Aorta (tissue), 5 donors: ENCODE results near the gene NID1. TPM values are rescaled to one million over a fixed set of nuclear protein-coding genes. Genes with fewer than 3 reads are reported as not detected.
"Not testable (repeated sequence)": the region's sequence is repeated elsewhere in the genome, so short reads cannot be mapped to it uniquely, and the experiment has no call there.

Experiments
- ATAC-seq: fragments of 200-7000 bp; cut with Tn5 transposase; one replicate; pipeline ENCODE4 v1.9.1; 2022; ENCODE audit warnings: moderate library complexity; ENCODE audit not compliant: low FRiP score
- DNase-seq, 2 donors: peaks; one replicate each; pipeline ENCODE4 v3.0.0-alpha.2; 2020
- H3K27ac ChIP-seq, 2 donors: one replicate each; pipeline ENCODE4 v1.5.1; 2013; ENCODE audit warnings: low read length in 2 of 2, mild to moderate bottlenecking in 2 of 2, moderate library complexity in 2 of 2, control low read depth in 1 of 2, inconsistent platforms in 1 of 2, low read depth in 1 of 2
- H3K27me3 ChIP-seq, 2 donors: one replicate each; pipeline ENCODE4 v1.6.1; 2013; ENCODE audit warnings: control low read depth in 1 of 2, low read length in 1 of 2, mild to moderate bottlenecking in 1 of 2, moderate library complexity in 1 of 2; ENCODE audit not compliant: insufficient read depth in 2 of 2, control insufficient read depth in 1 of 2
- H3K36me3 ChIP-seq, 2 donors: one replicate each; pipeline ENCODE4 v1.6.1; 2013; ENCODE audit warnings: control low read depth in 1 of 2, low read length in 1 of 2, mild to moderate bottlenecking in 1 of 2; ENCODE audit not compliant: insufficient read depth in 2 of 2, control insufficient read depth in 1 of 2
- H3K4me1 ChIP-seq, 2 donors: one replicate each; pipeline ENCODE4 v1.6.1; 2013; ENCODE audit warnings: low read length in 2 of 2, control low read depth in 1 of 2, mild to moderate bottlenecking in 1 of 2, moderate library complexity in 1 of 2; ENCODE audit not compliant: insufficient read depth in 2 of 2, control insufficient read depth in 1 of 2
- H3K4me3 ChIP-seq, 2 donors: one replicate each; pipeline ENCODE4 v1.5.1; 2013; ENCODE audit warnings: low read length in 2 of 2, control low read depth in 1 of 2, mild to moderate bottlenecking in 1 of 2
- H3K9me3 ChIP-seq: one replicate; pipeline ENCODE4 v1.6.1; 2013; ENCODE audit warnings: mild to moderate bottlenecking, low read length; ENCODE audit not compliant: control insufficient read depth
- WGBS, 2 donors: extraction: QIAGEN DNeasy Blood & Tissue Kit; methylation state at CpG; one replicate each; pipeline ENCODE4 v1.1.7; 2013; 5-methylcytosine and 5-hydroxymethylcytosine counted together
- intact Hi-C, 2 donors: fragments of 100-400 bp; cut with DNase I; formaldehyde crosslinking; loops; one replicate each; pipeline versions ENCODE4 v1.14.2 to v1.15.0; 2022
- polyA plus RNA-seq, 2 donors: library from polyadenylated mRNA; stranded (reverse); fragments of 200-250 nt; gene quantifications; one replicate each; pipeline ENCODE4 v1.2.3, GENCODE V29; 2013
- total RNA-seq, 2 donors: library from RNA; stranded (reverse); fragmentation: NEBNext Ultra II Directional; extraction: Animal tissue kit (Norgen Biotek cat#: 25700); gene quantifications; one replicate each; pipeline ENCODE4 v1.2.1, GENCODE V29; 2021
- donor health status: healthy with polysubstance abuse.
- donor health status: Bipolar disorder and iron deficiency.
- donor health status: DM: no; HTN: no; CAD: no.
- donor health status: DM: no; HTN: no; CAD: no.
- donor health status: DM: yes; HTN: yes; CAD: no.

NID1 gene
- total and polyA plus RNA-seq, 4 donors: 11.0 to 69.5 (median 60.4) TPM

DNA sequence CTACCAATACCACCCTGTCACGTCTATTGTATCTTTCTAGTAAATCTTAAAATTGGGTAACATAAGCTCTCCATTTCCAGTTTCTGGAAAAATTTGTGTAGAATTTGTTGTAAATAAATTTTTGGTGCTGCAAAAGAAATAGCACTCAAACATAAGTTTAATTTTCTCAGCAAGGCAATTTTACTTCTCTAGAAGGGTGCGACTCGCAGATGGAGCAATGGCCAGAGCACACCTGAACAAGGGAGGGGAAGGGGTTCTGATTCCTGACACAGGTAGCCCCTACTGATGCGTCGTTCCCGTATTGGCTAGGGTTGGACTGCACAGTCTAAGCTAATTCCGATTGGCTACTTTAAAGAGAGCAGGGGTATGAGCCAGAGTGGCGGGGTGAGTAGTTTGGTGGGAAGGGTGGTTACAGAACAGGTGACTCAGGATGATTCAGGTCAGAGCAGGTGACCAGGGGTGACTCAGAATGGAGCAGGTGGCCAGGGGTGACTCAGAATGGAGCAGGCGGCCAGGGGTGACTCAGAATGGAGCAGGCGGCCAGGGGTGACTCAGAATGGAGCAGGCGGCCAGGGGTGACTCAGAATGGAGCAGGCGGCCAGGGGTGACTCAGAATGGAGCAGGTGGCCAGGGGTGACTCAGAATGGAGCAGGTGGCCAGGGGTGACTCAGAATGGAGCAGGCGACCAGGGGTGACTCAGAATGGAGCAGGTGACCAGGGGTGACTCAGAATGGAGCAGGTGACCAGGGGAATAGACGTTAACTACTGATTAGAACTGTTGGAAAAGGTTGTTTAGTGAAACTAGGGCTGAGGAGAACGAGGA lies 32.0 kb upstream of the NID1 start:
- intact Hi-C loops, H3K27ac ChIP-seq, ATAC-seq, H3K4me3 ChIP-seq, H3K9me3 ChIP-seq, H3K4me1 ChIP-seq, H3K36me3 ChIP-seq, H3K27me3 ChIP-seq: not testable (repeated sequence)
- WGBS, 2 donors: 66 to 73% methylated on average over 15 of the region's 15 CpGs
- DNase-seq: peak; percentile 87 to 92

DNA sequence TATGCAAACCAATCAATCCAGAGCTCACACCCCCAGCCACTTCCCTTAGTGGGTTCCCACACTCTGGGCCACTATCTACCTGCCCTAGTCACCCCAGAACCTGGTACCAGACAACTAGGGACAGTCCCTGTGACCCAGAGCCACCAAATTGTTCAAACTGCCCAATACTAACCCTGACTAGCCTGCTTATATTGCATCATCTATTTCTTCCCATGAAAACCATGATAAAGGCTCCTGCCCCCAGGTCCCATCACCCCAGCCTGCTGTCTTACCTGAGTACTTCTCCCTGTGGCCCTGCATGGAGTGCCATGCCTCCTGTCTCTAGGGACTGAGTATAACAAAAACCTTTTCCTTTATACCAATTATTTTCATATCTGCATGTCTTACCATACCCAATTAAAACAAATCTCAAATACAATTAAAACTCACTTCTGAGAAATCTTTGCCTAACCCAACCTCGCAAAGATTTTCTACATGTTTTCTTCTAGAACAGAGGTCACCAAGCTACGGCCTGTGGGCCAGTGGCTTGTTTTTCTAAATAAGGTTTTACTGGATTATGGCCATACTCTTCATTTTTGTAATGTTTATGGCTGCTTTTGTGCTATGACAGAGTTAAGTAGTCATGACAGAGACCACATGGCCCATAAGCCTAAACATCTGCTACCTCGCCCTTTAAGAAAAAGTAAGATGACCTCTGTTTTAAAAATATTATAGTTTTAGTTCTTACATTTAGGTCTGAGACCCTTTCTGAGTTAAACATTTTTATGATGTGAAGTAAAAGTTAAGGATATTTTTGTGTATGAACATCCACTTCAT lies 31.0 kb upstream of the NID1 start:
- intact Hi-C loops: no loop called here
- Histone ChIP-seq H3K4me1 (no peaks in the 10 kb centered on the region), H3K4me3 (no peak overlapping the region), H3K9me3 (no peaks in the 10 kb centered on the region), H3K27me3 (no peaks in the 10 kb centered on the region), H3K36me3 (no peaks in the 10 kb centered on the region), H3K27ac (no peak overlapping the region)
- WGBS, 2 donors: 69 to 78% methylated on average over 3 of the region's 3 CpGs
- DNase-seq (no peak), ATAC-seq (no peak)

DNA sequence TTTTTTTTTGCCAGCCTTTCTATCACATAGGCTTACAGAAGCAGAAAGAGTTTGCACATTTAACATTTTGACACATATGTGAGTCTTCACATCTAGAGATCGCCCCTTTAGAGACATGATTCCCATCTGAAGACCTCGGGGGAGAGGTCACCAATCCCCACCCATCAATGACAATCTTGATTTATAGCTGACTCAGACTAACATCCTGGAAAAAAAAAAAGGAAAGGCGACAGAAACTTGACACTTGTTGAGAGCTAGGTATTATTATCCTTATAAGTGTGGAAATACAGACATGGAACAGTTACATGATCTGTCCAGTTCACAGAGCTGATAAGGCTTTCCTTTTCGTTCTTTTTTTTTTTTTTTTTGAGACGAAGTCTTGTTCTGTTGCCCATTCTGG lies 28.0 kb upstream of the NID1 start:
- ATAC-seq: no peak
- Histone ChIP-seq H3K4me1 (no peaks in the 10 kb centered on the region), H3K9me3 (no peaks in the 10 kb centered on the region), H3K27ac (no peak overlapping the region), H3K36me3 (no peaks in the 10 kb centered on the region), H3K27me3 (no peaks in the 10 kb centered on the region), H3K4me3 (no peak overlapping the region)
- DNase-seq: no peak
- WGBS, 2 donors: 18 to 20% methylated on average over 5 of the region's 5 CpGs
- intact Hi-C loops: no loop called here

DNA sequence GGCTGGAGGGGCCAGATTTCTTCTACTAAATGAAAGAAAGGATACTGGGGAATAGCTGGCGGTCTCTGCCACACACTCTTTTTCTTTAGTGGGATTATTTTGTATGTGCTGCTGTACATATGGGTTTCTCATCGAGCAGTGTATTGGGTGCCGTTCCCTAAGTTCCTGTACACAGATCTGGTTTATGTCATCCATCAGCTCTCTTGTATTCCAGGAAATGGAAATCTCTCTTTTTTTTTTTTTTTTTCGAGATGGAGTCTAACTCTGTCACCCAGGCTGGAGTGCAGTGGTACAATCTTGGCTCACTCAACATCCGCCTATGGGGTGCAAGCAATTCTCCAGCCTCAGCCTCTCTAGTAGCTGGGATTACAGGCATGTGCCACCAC lies 27.0 kb upstream of the NID1 start:
- DNase-seq (no peak), ATAC-seq (no peak)
- Histone ChIP-seq H3K4me3 (no peak overlapping the region), H3K27ac (no peak overlapping the region), H3K36me3 (no peaks in the 10 kb centered on the region), H3K27me3 (no peaks in the 10 kb centered on the region), H3K9me3 (peaks cover 2% of the 10 kb centered on the region), H3K4me1 (no peaks in the 10 kb centered on the region)
- 64 to 67% methylated on average over 5 of the region's 5 CpGs for WGBS, 2 donors
- intact Hi-C loops: no loop called here

DNA sequence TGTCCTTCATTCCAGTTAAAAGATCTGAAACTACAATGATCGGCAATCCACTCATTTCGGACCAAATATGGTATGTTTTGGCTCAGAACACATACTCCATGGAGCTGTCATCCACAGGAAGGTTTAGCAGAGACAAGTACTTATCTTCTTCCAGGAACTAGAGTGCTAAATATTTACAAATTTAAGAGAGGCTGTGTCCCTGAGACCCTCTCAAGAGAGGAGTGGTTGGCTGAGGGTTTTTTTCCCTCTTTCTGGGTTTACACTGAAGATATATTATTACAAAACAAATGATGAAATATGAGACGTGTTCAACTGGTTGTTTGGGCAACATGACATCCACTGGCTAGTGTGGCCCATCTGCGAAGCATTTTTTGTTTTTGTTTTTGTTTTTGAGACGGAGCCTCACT lies 25.9 kb upstream of the NID1 start:
- Histone ChIP-seq H3K4me1 (no peaks in the 10 kb centered on the region), H3K36me3 (no peaks in the 10 kb centered on the region), H3K27ac (no peak overlapping the region), H3K27me3 (no peaks in the 10 kb centered on the region), H3K4me3 (no peak overlapping the region), H3K9me3 (peaks cover 2% of the 10 kb centered on the region)
- ATAC-seq (no peak), DNase-seq (no peak)
- intact Hi-C loops: no loop called here
- 55 to 64% methylated on average over 5 of the region's 5 CpGs for WGBS, 2 donors

DNA sequence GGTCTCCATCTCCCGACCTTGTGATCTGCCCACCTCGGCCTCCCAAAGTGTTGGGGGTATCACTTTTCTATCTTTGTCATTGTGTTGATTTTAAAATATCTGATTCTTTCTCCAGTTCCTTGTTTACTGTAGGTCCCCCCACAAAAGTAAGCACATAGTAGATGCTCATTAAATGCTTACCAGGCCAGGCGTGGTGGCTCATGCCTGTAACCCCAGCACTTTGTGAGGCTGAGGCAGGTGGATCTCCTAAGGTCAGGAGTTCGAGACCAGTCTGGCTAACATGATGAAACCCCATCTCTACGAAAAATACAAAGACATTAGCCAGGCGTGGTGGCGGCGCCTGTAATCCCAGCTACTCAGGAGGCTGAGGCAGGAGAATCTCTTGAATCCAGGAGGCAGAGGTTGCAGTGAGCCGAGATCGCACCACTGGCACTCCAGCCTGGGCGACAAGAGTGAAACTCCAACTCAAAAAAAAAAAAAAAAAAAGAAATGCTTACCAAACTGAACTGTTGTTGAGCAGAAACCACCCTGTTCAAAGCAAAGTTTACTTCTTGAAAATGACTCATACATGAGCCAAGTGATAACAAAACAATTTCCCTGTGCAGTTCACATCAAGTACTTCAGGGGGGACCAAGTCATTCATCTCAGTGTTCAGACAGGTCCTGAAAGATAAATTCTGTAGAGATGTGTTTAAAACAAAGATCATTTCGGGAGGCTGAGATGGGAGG lies 24.3 kb upstream of the NID1 start:
- Histone ChIP-seq H3K4me1 (no peaks in the 10 kb centered on the region), H3K36me3 (no peaks in the 10 kb centered on the region), H3K9me3 (peaks cover 2% of the 10 kb centered on the region), H3K27ac (no peak overlapping the region), H3K27me3 (no peaks in the 10 kb centered on the region), H3K4me3 (no peak overlapping the region)
- WGBS, 2 donors: 86 to 89% methylated on average over 12 of the region's 12 CpGs
- peak in 1 of 2 donors; percentile 29 for DNase-seq
- intact Hi-C loops: no loop called here
- ATAC-seq: no peak

DNA sequence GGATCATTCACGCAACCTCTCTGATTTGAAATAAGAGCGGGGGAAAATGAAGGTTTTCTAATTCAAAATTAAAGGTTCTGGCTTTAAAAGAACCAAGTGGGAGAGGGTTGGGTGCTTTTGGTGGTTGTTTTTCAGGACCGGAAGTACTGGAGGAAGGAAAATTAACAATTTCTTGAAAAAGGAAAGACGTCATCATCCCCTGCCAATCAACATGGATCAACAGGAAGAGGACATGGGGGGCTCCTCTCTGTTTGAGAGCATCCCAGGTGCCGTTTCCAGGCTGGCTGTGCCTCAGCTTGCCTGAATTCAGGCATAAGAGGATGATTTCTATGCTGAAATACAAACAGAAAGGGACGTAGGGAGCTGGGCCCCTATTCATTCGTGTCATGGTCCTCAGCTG lies 21.6 kb upstream of the NID1 start:
- ATAC-seq (no peak), DNase-seq (no peak)
- H3K27ac ChIP-seq: no peak overlapping the region
- H3K4me1 ChIP-seq: no peaks in the 10 kb centered on the region
- no peaks in the 10 kb centered on the region for H3K27me3 ChIP-seq
- H3K9me3 ChIP-seq: peaks cover 2% of the 10 kb centered on the region
- H3K36me3 ChIP-seq: no peaks in the 10 kb centered on the region
- WGBS, 2 donors: 81 to 88% methylated on average over 7 of the region's 7 CpGs
- H3K4me3 ChIP-seq: no peak overlapping the region
- intact Hi-C loops: no loop called here

DNA sequence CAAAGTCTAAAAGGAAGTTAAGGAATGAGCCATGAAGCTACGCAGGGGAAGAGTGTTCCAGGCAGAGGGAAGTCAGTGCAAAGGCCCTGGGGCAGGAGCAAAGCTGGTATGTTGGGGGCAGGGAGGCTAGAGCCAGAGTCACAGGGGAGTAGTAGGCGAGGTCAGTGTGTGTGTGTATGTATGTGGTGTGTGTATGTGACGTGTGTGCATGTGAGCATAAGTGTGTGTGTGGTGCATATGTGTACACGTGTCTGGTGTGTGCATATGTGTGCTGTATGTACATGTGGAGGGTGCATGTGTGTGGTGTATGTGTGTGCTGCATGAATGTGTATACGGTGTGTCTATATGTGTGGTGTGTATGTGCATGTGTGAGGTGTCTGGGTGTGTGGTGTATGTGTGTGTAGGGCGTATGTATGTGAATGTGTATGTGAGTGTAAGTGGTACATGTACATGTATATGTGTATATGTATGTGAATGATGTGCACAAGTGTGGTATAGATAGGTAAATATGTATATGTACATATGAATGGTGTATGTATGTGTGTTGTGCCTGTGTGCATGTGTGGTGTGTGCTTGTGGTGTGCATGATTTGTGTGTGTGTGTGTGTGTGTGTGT lies 20.8 kb upstream of the NID1 start:
- 87 to 96% methylated on average over 6 of the region's 6 CpGs for WGBS, 2 donors
- H3K27ac ChIP-seq: no peak overlapping the region

More for the DNA sequence above, 20.8 kb upstream of the NID1 start:
- H3K27me3 ChIP-seq: no peaks in the 10 kb centered on the region
- DNase-seq: no peak
- H3K9me3 ChIP-seq: peaks cover 2% of the 10 kb centered on the region
- H3K36me3 ChIP-seq: no peaks in the 10 kb centered on the region
- no peak for ATAC-seq
- H3K4me1 ChIP-seq: no peaks in the 10 kb centered on the region
- intact Hi-C loops: no loop called here
- H3K4me3 ChIP-seq: no peak overlapping the region
